Astrocyte (in vitro differentiated cells and primary cell): Measurements from ENCODE around the gene IQGAP2.

Experiments used
- EZH2 ChIP-seq: IDR thresholded peaks from 2 replicates; pipeline ENCODE4 v1.6.1; 2012; ENCODE audit warnings: mild to moderate bottlenecking, low read length, inconsistent platforms; ENCODE audit not compliant: insufficient read depth
- TF ChIP-seq, protein P1 (sequence below): IDR thresholded peaks from 2 replicates; pipeline ENCODE4 v1.5.1; 2011; ENCODE audit warnings: low read depth, mild to moderate bottlenecking, inconsistent platforms, low read length, moderate library complexity; ENCODE audit not compliant: insufficient read depth

GRCh38 chr5:76393035-76393680 is 9.9 kb upstream of the IQGAP2 start:
- TF ChIP-seq, protein P1, sequence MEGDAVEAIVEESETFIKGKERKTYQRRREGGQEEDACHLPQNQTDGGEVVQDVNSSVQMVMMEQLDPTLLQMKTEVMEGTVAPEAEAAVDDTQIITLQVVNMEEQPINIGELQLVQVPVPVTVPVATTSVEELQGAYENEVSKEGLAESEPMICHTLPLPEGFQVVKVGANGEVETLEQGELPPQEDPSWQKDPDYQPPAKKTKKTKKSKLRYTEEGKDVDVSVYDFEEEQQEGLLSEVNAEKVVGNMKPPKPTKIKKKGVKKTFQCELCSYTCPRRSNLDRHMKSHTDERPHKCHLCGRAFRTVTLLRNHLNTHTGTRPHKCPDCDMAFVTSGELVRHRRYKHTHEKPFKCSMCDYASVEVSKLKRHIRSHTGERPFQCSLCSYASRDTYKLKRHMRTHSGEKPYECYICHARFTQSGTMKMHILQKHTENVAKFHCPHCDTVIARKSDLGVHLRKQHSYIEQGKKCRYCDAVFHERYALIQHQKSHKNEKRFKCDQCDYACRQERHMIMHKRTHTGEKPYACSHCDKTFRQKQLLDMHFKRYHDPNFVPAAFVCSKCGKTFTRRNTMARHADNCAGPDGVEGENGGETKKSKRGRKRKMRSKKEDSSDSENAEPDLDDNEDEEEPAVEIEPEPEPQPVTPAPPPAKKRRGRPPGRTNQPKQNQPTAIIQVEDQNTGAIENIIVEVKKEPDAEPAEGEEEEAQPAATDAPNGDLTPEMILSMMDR: no peak
- no peak for TF ChIP-seq EZH2
